Measurements from ENCODE around the gene TSC22D1. TPM values are rescaled to one million over a fixed set of nuclear protein-coding genes. Genes with fewer than 3 reads are reported as not detected.

Gene TSC22D1
- total RNA-seq (2022; extraction: Qiagen RNA extraction), result 51.0 to 63.9 TPM (median 58.4 TPM) in 5 replicates

DNA sequence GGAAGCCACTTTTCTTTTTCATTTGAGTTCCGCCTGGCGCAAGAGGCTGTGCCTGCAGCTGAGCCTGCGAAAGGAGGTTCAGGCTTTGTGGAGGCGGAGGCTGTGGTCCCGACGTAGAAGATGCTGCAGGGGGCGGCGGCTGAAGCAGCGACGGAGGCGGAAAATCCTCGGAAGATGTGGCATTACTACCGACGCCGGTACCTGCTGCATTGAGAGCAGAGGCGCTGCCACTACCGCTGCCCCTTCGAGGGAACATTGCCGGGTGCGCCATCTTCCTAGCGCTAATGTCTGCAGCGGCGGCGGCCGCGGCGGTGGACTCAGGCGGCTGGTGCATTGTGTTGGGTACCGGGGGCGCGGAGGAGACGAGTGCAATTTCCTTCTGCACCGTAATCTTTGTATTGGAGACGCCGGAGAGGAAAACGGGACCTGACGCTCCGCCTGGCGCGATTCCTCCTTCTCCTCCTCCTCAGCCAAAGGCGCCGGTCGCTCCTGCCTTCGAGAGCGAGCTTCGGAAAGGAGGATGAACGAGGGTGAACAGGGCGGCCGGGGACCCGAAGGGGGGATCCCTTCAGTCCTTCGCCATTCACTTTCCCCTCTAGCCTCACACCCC lies at the start of gene TSC22D1:
Gene TSC22D1, minus strand, starts transcription at position 590 of the 610 bp plus-strand sequence. Its CDS starts 256 bp downstream, at position 334.

Other genes starting within 250 kb of the TSC22D1 start
- not detected in 5 replicates for gene SERP2, start 202.5 kb downstream of the TSC22D1 start, total RNA-seq (2022; extraction: Qiagen RNA extraction)